CD4-positive, alpha-beta T cell treated with Interleukin-1 beta for 1 hour (primary cell): ENCODE measurements around the gene ATRX.
"Not testable (repeated sequence)": the region's sequence is repeated elsewhere in the genome, so short reads cannot be mapped to it uniquely, and the experiment has no call there.

Experiments
- DNase-seq, 2 donors: peaks; one replicate each; pipeline ENCODE4 v3.0.0-alpha.2; 2020 to 2022

Gene ATRX, protein sequence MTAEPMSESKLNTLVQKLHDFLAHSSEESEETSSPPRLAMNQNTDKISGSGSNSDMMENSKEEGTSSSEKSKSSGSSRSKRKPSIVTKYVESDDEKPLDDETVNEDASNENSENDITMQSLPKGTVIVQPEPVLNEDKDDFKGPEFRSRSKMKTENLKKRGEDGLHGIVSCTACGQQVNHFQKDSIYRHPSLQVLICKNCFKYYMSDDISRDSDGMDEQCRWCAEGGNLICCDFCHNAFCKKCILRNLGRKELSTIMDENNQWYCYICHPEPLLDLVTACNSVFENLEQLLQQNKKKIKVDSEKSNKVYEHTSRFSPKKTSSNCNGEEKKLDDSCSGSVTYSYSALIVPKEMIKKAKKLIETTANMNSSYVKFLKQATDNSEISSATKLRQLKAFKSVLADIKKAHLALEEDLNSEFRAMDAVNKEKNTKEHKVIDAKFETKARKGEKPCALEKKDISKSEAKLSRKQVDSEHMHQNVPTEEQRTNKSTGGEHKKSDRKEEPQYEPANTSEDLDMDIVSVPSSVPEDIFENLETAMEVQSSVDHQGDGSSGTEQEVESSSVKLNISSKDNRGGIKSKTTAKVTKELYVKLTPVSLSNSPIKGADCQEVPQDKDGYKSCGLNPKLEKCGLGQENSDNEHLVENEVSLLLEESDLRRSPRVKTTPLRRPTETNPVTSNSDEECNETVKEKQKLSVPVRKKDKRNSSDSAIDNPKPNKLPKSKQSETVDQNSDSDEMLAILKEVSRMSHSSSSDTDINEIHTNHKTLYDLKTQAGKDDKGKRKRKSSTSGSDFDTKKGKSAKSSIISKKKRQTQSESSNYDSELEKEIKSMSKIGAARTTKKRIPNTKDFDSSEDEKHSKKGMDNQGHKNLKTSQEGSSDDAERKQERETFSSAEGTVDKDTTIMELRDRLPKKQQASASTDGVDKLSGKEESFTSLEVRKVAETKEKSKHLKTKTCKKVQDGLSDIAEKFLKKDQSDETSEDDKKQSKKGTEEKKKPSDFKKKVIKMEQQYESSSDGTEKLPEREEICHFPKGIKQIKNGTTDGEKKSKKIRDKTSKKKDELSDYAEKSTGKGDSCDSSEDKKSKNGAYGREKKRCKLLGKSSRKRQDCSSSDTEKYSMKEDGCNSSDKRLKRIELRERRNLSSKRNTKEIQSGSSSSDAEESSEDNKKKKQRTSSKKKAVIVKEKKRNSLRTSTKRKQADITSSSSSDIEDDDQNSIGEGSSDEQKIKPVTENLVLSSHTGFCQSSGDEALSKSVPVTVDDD (N-terminal part only)

DNA sequence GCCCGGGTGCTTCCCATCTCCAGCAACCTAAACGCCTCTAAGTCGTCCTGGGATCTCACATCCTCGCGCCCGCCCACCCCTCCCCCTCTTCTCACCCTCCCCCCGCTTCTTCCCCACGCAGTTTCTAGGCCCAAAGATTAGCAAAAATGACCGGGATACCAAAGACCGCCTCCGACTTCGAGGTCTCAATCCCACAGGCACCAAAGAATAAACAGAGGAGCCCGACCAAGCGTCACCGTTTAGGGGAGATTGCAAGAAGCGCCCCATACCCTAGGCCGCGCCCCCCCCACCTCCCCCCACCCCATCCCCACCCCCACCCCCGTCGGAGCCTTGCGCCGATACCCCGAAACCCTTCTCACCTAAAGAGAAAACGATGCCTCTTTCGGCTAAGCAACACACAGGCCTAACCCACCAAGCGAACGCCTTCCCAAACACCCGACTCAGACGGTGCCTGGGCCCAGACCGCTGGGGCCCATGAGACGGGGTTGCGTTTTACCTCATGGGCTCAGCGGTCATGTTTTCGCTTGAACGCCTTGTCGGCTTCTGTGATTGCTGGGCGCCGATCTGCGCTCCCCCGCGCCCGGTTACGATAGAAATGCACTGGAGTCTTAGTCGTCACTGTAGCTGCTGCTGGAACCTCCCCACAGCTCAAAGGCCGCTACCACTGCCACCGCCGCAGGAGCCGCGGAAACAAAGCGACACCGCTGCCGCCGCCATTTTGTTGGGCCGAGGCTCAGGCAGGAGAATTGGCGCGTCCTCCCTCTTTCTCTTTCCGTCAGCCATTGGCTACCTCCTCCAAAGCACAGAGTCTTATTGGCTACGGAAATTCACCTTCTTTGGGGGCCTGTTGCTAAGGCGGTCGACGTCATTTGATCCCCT, at the start of gene ATRX:
TSS of gene ATRX (minus strand) at position 731 of the 879 bp plus-strand sequence. CDS start at position 516, 215 bp downstream.
- DNase-seq = peak; percentile 81 to 86

DNA sequence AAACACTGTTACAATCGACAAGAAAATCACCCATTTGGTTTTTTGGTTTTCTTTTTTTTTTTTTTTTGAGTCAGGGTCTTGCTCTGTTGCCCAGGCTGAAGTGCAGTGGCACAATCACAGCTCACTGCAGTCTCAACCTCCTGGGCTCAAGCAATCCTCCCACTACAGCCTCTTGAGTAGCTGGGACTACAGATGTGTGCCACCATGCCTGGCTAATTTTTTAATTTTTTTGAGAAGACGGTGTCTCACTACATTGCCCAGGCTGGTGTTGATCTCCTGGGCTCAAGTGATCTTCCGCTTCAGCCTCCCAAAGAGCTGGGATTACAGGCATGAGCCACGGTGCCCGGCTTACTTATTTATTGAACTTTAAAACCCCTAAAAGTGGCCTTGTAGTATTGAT, 45.5 kb upstream of the ATRX start:
- DNase-seq = not testable (repeated sequence)

DNA sequence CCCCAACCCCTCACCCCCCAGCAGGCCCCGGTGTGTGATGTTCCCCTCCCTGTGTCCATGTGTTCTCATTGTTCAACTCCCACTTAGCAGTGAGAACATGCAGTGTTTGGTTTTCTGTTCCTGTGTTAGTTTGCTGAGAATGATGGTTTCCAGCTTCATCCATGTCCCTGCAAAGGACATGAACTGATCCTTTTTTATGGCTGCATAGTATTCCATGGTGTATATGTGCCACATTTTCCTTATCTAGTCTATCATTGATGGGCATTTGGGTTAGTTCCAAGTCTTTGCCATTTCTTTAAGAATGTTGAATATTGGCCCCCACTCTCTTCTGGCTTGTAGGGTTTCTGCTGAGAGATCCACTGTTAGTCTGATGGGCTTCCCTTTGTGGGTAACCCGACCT, 36.0 kb upstream of the ATRX start:
- not testable (repeated sequence) for DNase-seq

DNA sequence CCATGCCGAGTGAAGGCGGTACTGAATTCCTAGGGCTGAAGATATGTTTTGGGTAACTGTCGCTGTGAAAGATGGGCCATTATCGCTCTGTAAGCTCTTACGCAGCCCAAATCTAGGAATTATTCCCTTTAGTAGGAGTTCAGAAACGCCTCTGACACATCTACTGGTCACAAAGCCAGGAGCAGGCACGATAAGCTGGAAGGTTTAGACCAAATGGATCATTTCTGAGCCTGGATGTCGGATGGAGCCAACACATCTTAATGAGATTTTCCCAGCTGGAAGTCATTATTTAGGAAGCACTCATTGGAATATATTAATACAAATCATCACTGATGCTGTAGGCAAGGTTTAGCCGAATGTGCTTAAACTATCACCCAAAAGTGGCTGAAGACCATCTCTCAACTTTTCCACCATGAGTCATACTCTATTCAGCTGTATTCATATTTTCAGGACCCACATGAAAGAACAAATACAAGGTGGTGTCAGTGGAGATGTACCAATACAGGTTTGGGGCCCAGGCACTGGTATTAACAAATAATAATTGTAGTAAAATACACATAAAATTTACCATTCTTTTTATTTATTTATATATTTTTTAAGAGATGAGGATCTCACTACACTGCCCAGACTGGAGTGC, 34.2 kb upstream of the ATRX start:
- no peak for DNase-seq

DNA sequence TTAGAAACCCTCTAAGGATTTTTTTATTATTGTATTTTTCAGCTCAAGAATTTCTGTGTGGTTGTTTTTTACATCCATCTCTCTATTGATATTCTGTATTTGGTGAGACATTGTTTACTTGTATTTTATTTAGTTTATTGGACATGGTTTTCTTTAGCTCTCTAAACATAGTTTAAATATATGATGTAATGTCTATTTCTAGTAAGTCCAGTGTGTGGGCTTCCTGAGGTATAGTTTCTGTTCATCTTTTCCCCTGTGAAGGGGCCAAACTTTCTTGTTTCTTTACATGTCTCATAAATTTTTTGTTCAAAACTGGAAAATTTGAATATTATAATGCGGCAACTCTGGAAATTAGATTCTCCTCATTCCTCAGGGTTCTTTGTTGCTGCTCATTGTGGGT, 28.2 kb upstream of the ATRX start:
- no peak for DNase-seq

DNA sequence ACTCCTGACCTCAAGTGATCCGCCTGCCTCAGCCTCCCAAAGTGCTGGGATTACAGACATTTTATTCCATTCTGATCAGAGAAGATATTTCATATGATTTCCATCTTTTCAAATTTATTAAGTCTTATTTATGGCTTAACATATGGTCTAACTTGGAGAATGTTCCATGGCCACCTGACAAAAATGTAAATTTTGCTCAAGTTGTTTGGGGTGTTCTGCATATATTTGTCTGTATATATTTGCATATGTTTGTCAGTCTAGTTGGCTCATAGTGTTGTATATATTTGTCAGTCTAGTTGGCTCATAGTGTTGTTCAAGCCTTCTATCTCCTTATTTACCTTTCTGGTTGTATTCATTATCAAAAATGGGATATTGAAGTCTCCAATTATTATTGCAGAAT, 16.2 kb upstream of the ATRX start:
- no peak for DNase-seq

DNA sequence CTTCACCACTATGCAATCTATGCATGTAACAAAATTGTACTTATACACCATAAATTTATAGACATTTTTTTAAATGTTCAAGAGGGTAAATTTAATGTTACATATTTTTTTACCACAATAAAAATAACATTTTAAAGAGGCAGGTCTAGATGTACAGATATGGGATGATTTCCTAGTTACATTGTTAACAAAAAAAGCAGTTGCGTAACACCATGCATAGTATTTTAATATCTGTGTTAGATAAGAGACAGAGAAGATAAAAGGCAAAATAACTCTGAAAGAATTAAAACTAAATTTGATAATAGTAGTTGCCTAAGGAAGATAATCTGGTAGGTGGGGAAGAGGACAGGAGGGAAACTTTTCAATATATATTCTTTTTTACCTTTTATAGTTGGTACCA, 9.1 kb upstream of the ATRX start:
- DNase-seq = no peak

DNA sequence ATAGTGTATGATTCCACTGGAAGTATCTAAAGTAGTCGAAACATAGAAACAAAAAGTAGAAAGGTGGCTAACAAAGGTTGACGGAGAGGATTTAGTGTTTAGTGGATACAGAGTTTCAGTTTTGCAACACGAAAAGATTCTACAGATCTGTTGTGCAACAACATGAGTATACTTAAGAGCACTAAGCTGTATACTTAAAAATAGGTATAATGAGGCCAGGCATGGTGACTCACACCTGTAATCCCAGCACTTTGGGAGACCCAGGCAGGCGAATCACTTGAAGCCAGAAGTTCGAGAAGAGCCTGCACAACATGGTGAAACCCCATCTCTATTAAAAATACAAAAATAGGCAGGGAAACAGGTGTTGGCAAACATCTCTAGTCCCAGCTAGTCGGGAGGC, 7.9 kb upstream of the ATRX start:
- no peak for DNase-seq

DNA sequence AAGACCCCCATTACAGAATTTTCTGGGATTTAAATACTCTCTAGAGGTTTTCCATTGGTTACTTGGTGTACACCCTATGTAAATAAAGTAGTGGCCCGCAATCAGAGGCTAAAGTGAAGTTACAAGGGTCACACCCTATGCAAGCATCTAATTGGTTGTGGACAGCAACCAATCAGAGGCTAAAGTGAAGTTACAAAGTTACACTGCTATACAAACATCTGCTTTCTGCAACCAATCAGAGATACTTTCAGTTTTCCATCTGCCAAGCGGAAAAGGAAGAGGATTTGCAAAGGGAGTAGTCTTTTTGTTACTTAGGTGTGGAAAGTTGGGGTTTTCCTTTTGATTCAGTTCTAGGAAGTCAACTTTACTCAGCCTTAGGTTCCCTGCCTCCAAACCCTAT, 2.0 kb upstream of the ATRX start:
- DNase-seq = peak; percentile 11 to 72

DNA sequence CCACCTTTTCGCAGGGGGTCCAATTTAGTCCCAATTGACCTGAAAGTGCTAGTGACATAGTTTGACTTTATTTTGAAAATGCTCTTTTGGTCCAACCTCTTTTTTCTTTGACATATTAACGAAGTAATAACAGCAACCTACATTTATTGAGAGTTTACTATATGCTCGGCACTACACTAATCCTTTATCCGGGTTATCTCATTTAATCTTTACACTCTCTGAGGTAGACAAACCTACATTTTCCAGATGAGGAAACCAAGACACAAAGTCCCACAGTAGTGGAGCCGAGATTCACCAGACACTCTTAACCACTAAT, 307 bp upstream of the ATRX start:
- DNase-seq = no peak

DNA sequence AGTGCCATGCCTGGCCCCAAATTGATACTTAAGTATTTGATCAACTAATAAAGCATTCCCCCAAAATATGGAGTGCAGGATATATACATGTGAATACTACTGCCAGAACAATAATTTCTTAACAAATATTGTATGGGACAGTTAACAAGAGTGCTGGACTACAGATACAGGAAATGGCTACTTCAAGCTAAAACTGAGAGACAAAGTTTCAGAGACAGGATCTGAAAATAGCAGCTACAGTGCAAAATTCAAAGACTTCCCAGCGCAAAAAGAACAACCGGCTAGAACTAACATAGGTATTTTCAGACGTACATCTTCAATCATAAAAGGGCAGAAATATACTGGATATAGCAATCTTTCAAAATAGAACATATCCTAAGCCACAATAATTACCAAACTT, 6.3 kb downstream of the ATRX start:
- DNase-seq = no peak

DNA sequence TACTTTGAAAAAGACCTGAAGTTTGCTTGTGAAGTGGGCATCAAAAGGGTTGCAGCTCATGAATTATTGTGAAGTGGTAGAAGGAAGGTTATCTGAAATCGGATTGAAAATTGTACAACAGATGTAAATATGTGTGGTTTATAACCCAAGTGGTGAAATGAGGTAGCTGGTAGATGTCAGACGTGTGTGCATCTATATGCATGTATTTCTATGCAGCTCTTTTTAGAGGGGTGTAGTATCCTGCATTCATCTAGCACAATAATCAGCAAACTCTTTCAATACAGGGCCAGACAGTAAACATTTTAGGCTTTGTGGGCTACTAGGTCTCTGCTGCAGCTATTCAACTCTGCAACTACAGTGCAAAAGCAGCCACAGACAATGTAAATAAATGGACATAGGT, 9.4 kb downstream of the ATRX start:
- DNase-seq = no peak

DNA sequence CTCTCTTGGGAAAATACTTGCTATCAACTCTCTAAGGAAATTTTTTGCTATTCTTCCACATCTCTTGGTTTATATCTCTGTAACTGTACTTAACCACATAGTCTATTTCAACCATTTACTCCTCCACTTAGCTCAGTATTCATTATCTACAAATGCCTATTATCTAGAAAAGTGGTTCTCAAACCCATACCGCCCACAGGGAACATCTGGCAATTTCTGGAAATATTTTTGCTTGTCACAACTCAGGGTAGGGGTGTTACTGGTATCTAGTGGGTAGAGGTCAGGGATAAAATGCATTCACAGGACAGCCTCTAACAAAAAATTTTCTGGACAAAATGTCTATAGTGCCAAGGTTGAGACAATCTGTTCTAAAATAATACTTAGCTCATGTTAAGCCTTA, 14.4 kb downstream of the ATRX start:
- DNase-seq = no peak

DNA sequence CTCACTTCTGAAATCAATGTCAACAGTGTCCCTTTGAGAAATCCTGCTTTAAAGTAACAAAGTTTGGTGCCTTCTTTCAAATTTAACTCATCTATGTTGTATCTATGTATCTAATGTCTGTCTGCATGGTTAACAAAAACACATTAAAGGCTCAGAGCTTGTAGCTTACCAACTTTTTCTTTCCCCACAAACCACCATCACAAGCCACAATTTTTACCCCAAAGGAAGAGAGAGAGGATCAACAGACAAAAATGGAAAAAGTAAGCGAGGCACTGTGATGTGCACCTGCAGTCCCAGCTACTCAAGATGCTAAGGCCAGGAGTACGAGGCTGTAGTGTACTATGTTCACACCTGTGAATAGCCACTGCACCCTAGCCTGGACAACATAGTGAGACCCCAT, 17.2 kb downstream of the ATRX start:
- DNase-seq = peak in 1 of 2 donors; percentile 17

DNA sequence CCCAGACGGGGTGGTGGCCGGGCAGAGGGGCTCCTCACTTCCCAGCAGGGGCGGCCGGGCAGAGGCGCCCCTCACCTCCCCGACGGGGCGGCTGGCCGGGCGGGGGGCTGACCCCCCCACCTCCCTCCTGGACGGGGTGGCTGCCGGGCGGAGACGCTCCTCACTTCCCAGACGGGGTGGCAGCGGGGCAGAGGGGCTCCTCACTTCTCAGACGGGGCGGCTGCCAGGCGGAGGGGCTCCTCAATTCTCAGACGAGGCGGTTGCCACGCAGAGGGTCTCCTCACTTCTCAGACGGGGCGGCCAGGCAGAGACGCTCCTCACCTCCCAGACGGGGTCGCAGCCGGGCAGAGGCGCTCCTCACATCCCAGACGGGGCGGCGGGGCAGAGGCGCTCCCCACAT, 19.8 kb downstream of the ATRX start:
- DNase-seq = not testable (repeated sequence)

DNA sequence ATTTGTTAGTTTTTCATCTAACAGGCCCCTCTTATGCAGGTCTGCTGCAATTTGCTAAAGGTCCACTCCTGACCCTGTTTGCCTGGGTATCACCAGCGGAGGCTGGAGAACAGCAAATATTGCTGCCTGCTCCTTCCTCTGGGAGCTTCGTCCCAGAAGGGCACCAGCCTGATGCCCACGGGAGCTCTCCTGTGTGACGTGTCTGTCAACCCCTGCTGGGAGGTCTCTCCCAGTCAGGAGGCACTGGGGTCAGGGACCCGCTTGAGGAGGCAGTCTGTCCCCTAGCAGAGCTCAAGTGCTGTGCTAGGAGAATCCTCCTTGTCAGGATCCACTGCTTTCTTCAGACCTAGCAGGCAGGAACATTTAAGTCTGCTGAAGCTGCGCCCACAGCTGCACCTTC, 30.5 kb downstream of the ATRX start:
- DNase-seq = no peak

DNA sequence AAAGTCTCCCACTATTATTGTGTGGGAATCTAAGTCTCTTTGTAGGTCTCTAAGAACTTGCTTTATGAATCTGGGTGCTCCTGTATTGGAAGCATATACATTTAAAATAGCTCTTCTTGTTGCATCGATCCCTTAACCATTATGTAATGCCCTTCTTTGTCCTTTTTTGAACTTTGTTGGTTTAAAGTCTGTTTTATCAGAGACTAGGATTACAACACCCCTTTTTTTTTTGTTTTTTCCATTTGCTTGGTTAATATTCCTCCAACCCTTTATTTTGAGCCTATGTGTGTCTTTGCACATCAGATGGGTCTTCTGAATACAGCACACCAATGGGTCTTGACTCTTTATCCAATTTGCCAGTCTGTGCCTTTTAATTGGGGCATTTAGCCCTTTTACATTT, 32.1 kb downstream of the ATRX start:
- not testable (repeated sequence) for DNase-seq

DNA sequence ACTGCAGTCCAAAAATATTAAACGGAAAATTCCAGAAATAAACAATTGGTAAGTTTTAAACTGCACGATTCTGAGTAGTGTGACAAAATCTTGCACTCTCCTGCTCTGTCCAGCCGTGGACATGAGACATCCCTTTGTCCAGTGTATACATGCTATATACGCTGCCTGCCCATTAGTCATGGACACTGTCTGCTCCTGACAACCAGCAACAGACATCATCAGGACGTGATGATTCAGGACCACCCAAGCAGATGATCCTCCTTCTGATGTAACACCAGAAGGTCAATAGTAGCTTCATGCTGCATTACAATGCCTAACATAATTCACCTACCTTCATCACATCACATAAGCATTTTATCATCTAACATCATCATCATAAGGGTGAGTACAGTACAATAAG, 36.3 kb downstream of the ATRX start:
- no peak for DNase-seq

DNA sequence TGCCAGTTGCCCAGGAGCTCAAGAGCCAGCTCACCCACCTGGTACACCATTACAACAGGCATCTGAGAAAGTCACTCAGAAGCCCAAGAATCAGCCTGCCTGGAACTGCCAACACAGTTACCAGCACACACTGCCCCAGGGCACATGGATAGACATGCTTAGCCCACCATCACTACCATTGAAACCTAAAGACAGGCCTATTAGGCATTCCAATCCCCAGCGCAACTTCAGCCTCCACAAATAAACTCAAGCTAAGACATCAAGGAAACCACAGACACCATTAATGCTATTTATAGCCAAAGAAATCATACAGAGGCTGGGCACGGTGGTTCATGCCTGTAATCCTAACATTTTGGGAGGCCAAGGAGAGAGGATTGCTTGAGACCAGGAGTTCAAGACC, 42.3 kb downstream of the ATRX start:
- DNase-seq = no peak

DNA sequence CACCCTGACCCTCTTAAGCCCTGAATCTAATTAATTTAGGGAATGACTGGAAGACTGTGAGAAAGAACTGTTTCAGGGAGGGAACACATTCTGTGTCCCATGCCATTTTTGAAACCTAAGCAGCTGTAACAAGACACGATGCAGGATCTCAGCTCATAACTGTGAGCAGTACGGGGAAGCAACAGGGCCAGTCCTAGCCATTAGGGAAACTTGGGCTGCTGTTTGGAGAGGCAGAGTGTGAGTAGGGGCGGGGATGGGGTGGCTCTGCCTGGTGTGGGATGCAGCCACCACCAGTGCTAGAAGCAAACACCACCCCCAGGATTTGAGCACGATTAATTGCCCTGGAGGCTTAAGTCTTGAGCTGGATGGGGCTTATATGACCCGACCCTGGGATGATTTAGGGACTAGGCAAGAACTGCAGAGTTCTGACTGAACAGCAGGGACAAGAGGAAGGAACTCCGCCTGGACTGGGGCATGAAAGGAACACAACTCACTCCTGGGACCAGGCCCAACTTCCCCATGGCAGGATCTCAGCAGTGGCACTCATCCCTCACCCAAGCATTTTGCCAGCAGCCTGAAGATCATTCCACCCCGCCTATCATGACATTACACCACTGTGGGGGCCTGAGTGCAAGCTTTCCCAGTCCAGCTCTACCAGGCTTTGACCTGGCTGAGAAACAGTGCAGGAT, 43.1 kb downstream of the ATRX start:
- DNase-seq = no peak

DNA sequence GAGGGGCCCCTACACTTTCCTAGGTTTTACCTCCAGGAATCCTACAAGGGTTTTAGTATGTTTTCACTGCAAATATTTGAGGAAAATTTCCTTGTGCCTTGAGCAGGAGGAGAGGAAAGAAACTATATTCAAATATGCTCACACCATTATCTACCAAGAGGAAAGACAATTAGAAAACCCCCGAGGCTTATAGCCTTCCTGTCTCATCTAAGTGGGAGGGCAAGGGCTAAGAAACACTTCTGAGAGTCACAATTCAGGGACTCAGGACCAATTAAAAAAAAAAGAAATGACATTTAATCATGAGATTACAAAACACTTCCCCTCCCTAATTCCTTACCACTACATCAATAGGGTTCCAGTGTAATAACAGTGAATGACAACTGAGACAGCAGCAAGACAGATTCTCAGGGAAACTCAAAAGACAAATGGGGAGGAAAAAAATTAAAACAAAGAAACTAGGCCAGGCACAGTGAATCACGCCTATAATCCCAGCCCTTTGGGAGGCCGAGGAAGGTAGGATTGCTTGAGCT, 45.6 kb downstream of the ATRX start:
- DNase-seq = no peak
